Measurements from ENCODE around the gene ACADSB.

ACADSB gene

GRCh38 chr10:123019941-123020703 lies 11.3 kb downstream of the ACADSB start:
- Histone ChIP-seq H4K12ac (ENCODE audit: low read depth, low read length) (no peak overlapping the region), H3K27me3 (ENCODE audit: insufficient read depth, low read length) (no peaks in the 10 kb centered on the region), H3K4me3 (ENCODE audit: low read depth, low read length) (no peak overlapping the region), H3K4me2 (ENCODE audit: low read length) (no peak overlapping the region), H3K23ac (ENCODE audit: low read length) (no peak overlapping the region), H2BK5ac (ENCODE audit: low read depth, low read length, poor library complexity) (no peak overlapping the region), H2BK120ac (ENCODE audit: insufficient read depth, low read length, poor library complexity) (no peak overlapping the region), H3K4me1 (ENCODE audit: control insufficient read depth in 1 of 2, insufficient read depth in 2 of 2, low read length in 2 of 2) (no peaks in the 10 kb centered on the region), H3K4ac (ENCODE audit: low read depth, low read length) (no peak overlapping the region), H2AFZ (ENCODE audit: insufficient read depth, low read length, poor library complexity) (no peak overlapping the region), H4K8ac (ENCODE audit: low read depth, low read length) (no peak overlapping the region), H3K27ac (ENCODE audit: low read depth, low read length) (no peak overlapping the region), H4K91ac (ENCODE audit: low read depth, low read length) (no peak overlapping the region), H2BK12ac (ENCODE audit: low read length) (no peak overlapping the region), H3K9ac (ENCODE audit: low read length) (no peak overlapping the region), H3K79me2 (ENCODE audit: control insufficient read depth, insufficient read depth, low read length, poor library complexity) (no peaks in the 10 kb centered on the region), H3K14ac (ENCODE audit: low read length) (no peak overlapping the region), H3K36me3 (ENCODE audit: control insufficient read depth in 1 of 2, insufficient read depth in 2 of 2, low read length in 2 of 2) (no peaks in the 10 kb centered on the region), H3K79me1 (ENCODE audit: low read length) (no peaks in the 10 kb centered on the region), H2AK5ac (ENCODE audit: low read length) (no peak overlapping the region), H3K9me3 (ENCODE audit: insufficient read depth, low read depth, low read length) (no peaks in the 10 kb centered on the region), H3K18ac (ENCODE audit: low read length) (no peak overlapping the region)
- WGBS (ENCODE audit: extremely low coverage, insufficient coverage, insufficient read length): no CpG with 5 or more reads among the region's 1 CpG
- DNase-seq: no peak

GRCh38 chr10:123021517-123021916 lies 12.7 kb downstream of the ACADSB start:
- no peak overlapping the region for H3K4me2 ChIP-seq (ENCODE audit: low read length)
- no peak overlapping the region for H4K12ac ChIP-seq (ENCODE audit: low read depth, low read length)
- H3K79me2 ChIP-seq (ENCODE audit: control insufficient read depth, insufficient read depth, low read length, poor library complexity): no peaks in the 10 kb centered on the region
- H3K4me1 ChIP-seq (ENCODE audit: control insufficient read depth in 1 of 2, insufficient read depth in 2 of 2, low read length in 2 of 2): no peaks in the 10 kb centered on the region
- no peak overlapping the region for H3K14ac ChIP-seq (ENCODE audit: low read length)
- H3K79me1 ChIP-seq (ENCODE audit: low read length): no peaks in the 10 kb centered on the region
- H3K36me3 ChIP-seq (ENCODE audit: control insufficient read depth in 1 of 2, insufficient read depth in 2 of 2, low read length in 2 of 2): no peaks in the 10 kb centered on the region
- H2BK5ac ChIP-seq (ENCODE audit: low read depth, low read length, poor library complexity): no peak overlapping the region
- peak in 1 of 2 donors; percentile 8 for DNase-seq
- H3K27me3 ChIP-seq (ENCODE audit: insufficient read depth, low read length): no peaks in the 10 kb centered on the region
- H4K8ac ChIP-seq (ENCODE audit: low read depth, low read length): no peak overlapping the region
- 100% methylated on average over 1 of the region's 3 CpGs for WGBS (ENCODE audit: extremely low coverage, insufficient coverage, insufficient read length)
- H2AK5ac ChIP-seq (ENCODE audit: low read length): no peak overlapping the region
- no peak overlapping the region for H3K23ac ChIP-seq (ENCODE audit: low read length)
- H3K9ac ChIP-seq (ENCODE audit: low read length): no peak overlapping the region
- H2BK120ac ChIP-seq (ENCODE audit: insufficient read depth, low read length, poor library complexity): no peak overlapping the region
- H3K9me3 ChIP-seq (ENCODE audit: insufficient read depth, low read depth, low read length): no peaks in the 10 kb centered on the region
- no peak overlapping the region for H3K18ac ChIP-seq (ENCODE audit: low read length)
- H3K27ac ChIP-seq (ENCODE audit: low read depth, low read length): no peak overlapping the region
- no peak overlapping the region for H2BK12ac ChIP-seq (ENCODE audit: low read length)
- no peak overlapping the region for H3K4me3 ChIP-seq (ENCODE audit: low read depth, low read length)
- no peak overlapping the region for H2AFZ ChIP-seq (ENCODE audit: insufficient read depth, low read length, poor library complexity)
- H3K4ac ChIP-seq (ENCODE audit: low read depth, low read length): no peak overlapping the region
- H4K91ac ChIP-seq (ENCODE audit: low read depth, low read length): no peak overlapping the region

- H4K91ac ChIP-seq (ENCODE audit: low read depth, low read length): no peak overlapping the region
- DNase-seq: no peak
- no peak overlapping the region for H3K27ac ChIP-seq (ENCODE audit: low read depth, low read length)
- no peaks in the 10 kb centered on the region for H3K27me3 ChIP-seq (ENCODE audit: insufficient read depth, low read length)
- H2AFZ ChIP-seq (ENCODE audit: insufficient read depth, low read length, poor library complexity): no peak overlapping the region
- H3K79me2 ChIP-seq (ENCODE audit: control insufficient read depth, insufficient read depth, low read length, poor library complexity): no peaks in the 10 kb centered on the region
- H3K4me2 ChIP-seq (ENCODE audit: low read length): no peak overlapping the region
- WGBS (ENCODE audit: extremely low coverage, insufficient coverage, insufficient read length): no CpG with 5 or more reads among the region's 2 CpGs
- H2BK120ac ChIP-seq (ENCODE audit: insufficient read depth, low read length, poor library complexity): no peak overlapping the region
- no peaks in the 10 kb centered on the region for H3K9me3 ChIP-seq (ENCODE audit: insufficient read depth, low read depth, low read length)
- H2BK5ac ChIP-seq (ENCODE audit: low read depth, low read length, poor library complexity): no peak overlapping the region
- H3K4me1 ChIP-seq (ENCODE audit: control insufficient read depth in 1 of 2, insufficient read depth in 2 of 2, low read length in 2 of 2): no peaks in the 10 kb centered on the region
- no peak overlapping the region for H4K12ac ChIP-seq (ENCODE audit: low read depth, low read length)
- no peak overlapping the region for H3K14ac ChIP-seq (ENCODE audit: low read length)
- no peak overlapping the region for H3K9ac ChIP-seq (ENCODE audit: low read length)
- H2AK5ac ChIP-seq (ENCODE audit: low read length): no peak overlapping the region
- H3K4me3 ChIP-seq (ENCODE audit: low read depth, low read length): no peak overlapping the region
- no peak overlapping the region for H3K23ac ChIP-seq (ENCODE audit: low read length)
- no peak overlapping the region for H3K4ac ChIP-seq (ENCODE audit: low read depth, low read length)
- no peaks in the 10 kb centered on the region for H3K79me1 ChIP-seq (ENCODE audit: low read length)
- no peak overlapping the region for H2BK12ac ChIP-seq (ENCODE audit: low read length)
- H4K8ac ChIP-seq (ENCODE audit: low read depth, low read length): no peak overlapping the region
- no peak overlapping the region for H3K18ac ChIP-seq (ENCODE audit: low read length)
- H3K36me3 ChIP-seq (ENCODE audit: control insufficient read depth in 1 of 2, insufficient read depth in 2 of 2, low read length in 2 of 2): no peaks in the 10 kb centered on the region
These were observed 15.7 kb downstream of the ACADSB start for GRCh38 chr10:123024540-123024939.

- Histone ChIP-seq H3K4me2 (ENCODE audit: low read length) (no peak overlapping the region), H4K8ac (ENCODE audit: low read depth, low read length) (no peak overlapping the region), H4K91ac (ENCODE audit: low read depth, low read length) (no peak overlapping the region), H3K79me2 (ENCODE audit: control insufficient read depth, insufficient read depth, low read length, poor library complexity) (no peaks in the 10 kb centered on the region), H3K4me3 (ENCODE audit: low read depth, low read length) (no peak overlapping the region), H3K79me1 (ENCODE audit: low read length) (no peaks in the 10 kb centered on the region), H4K12ac (ENCODE audit: low read depth, low read length) (no peak overlapping the region), H3K18ac (ENCODE audit: low read length) (no peak overlapping the region), H3K36me3 (ENCODE audit: control insufficient read depth in 1 of 2, insufficient read depth in 2 of 2, low read length in 2 of 2) (no peaks in the 10 kb centered on the region), H2AFZ (ENCODE audit: insufficient read depth, low read length, poor library complexity) (no peak overlapping the region), H3K27ac (ENCODE audit: low read depth, low read length) (no peak overlapping the region), H3K4ac (ENCODE audit: low read depth, low read length) (no peak overlapping the region), H2BK5ac (ENCODE audit: low read depth, low read length, poor library complexity) (no peak overlapping the region), H3K27me3 (ENCODE audit: insufficient read depth, low read length) (no peaks in the 10 kb centered on the region), H2AK5ac (ENCODE audit: low read length) (no peak overlapping the region), H3K4me1 (ENCODE audit: control insufficient read depth in 1 of 2, insufficient read depth in 2 of 2, low read length in 2 of 2) (no peaks in the 10 kb centered on the region), H3K23ac (ENCODE audit: low read length) (no peak overlapping the region), H3K9me3 (ENCODE audit: insufficient read depth, low read depth, low read length) (no peaks in the 10 kb centered on the region), H2BK120ac (ENCODE audit: insufficient read depth, low read length, poor library complexity) (no peak overlapping the region), H3K14ac (ENCODE audit: low read length) (no peak overlapping the region), H2BK12ac (ENCODE audit: low read length) (no peak overlapping the region), H3K9ac (ENCODE audit: low read length) (no peak overlapping the region)
- no CpG with 5 or more reads among the region's 1 CpG for WGBS (ENCODE audit: extremely low coverage, insufficient coverage, insufficient read length)
- DNase-seq: no peak
These were observed 17.5 kb downstream of the ACADSB start for GRCh38 chr10:123026302-123026701.

All from trophoblast cell (in vitro differentiated cells and primary cell).